Fibroblast of lung (primary cell): ENCODE measurements around the gene CASKIN1. TPM values are rescaled to one million over a fixed set of nuclear protein-coding genes. Genes with fewer than 3 reads are reported as not detected.

Experiments
- DNase-seq, 2 donors: peaks; one replicate each; pipeline versions ENCODE4 v3.0.0 to v3.0.0-alpha.2; 2010; ENCODE audit warnings: low read depth in 2 of 2
- H2AFZ ChIP-seq: 2 replicates; pipeline ENCODE4 v1.5.1; 2012; ENCODE audit warnings: low read length, control low read depth, inconsistent platforms
- H3K27ac ChIP-seq: 2 replicates; pipeline ENCODE4 v1.5.1; 2011; ENCODE audit warnings: low read length, control low read depth; ENCODE audit not compliant: insufficient read depth
- H3K27me3 ChIP-seq: 2 replicates; pipeline ENCODE4 v1.5.1; 2011; ENCODE audit warnings: mild to moderate bottlenecking, low read length; ENCODE audit not compliant: control insufficient read depth, insufficient read depth
- H3K36me3 ChIP-seq: 2 replicates; pipeline ENCODE4 v1.5.1; 2011; ENCODE audit warnings: low read length; ENCODE audit not compliant: control insufficient read depth, insufficient read depth
- H3K4me1 ChIP-seq: 2 replicates; pipeline ENCODE4 v1.5.1; 2011; ENCODE audit warnings: low read length; ENCODE audit not compliant: control insufficient read depth, insufficient read depth; ENCODE audit errors: extremely low read depth
- H3K4me2 ChIP-seq: 2 replicates; pipeline ENCODE4 v1.5.1; 2011; ENCODE audit warnings: low read length, control low read depth; ENCODE audit not compliant: insufficient read depth; ENCODE audit errors: extremely low read depth
- H3K4me3 ChIP-seq, 4 experiments: fragments of 200-600 bp in 1 of 4; sonication (generic) in 1 of 4; replicated peaks in 1 of 4; 2 replicates each; pipeline ENCODE4 v1.5.1; 2011 to 2016; ENCODE audit warnings: low read length in 4 of 4, low read depth in 3 of 4, mild to moderate bottlenecking in 3 of 4, control low read depth in 2 of 4, inconsistent platforms in 1 of 4, mixed read lengths in 1 of 4; ENCODE audit not compliant: insufficient read depth in 1 of 4; ENCODE audit errors: control extremely low read depth in 1 of 4
- H3K79me2 ChIP-seq: 2 replicates; pipeline ENCODE4 v1.5.1; 2012; ENCODE audit warnings: mild to moderate bottlenecking, low read length, inconsistent platforms; ENCODE audit not compliant: control insufficient read depth, insufficient read depth
- H3K9ac ChIP-seq: 2 replicates; pipeline ENCODE4 v1.5.1; 2011; ENCODE audit warnings: mild to moderate bottlenecking, low read length, control low read depth; ENCODE audit not compliant: insufficient read depth
- H3K9me3 ChIP-seq: 2 replicates; pipeline ENCODE4 v1.5.1; 2012; ENCODE audit warnings: low read depth, low read length; ENCODE audit not compliant: control insufficient read depth, insufficient read depth
- H4K20me1 ChIP-seq: 2 replicates; pipeline ENCODE4 v1.5.1; 2011; ENCODE audit warnings: low read length; ENCODE audit not compliant: control insufficient read depth, insufficient read depth; ENCODE audit errors: extremely low read depth
- EZH2 ChIP-seq: IDR thresholded peaks from 2 replicates; pipeline ENCODE4 v1.5.1; 2012; ENCODE audit warnings: low read length, control low read depth, mild to moderate bottlenecking; ENCODE audit errors: missing control alignments
- polyA plus RNA-seq, 2 donors: library from polyadenylated mRNA; depleted of rRNA in 1 of 2; stranded (reverse) in 1 of 2; unstranded in 1 of 2; fragments of >200 nt; gene quantifications; 2 replicates each; pipeline ENCODE4 v1.2.1, GENCODE V29; 2011 to 2012; ENCODE audit warnings: missing spikeins in 1 of 2
- total RNA-seq: library from RNA; depleted of rRNA; stranded (reverse); fragments of >200 nt; gene quantifications from 2 replicates; pipeline ENCODE4 v1.2.1, GENCODE V29; 2014
- TF ChIP-seq, protein P1 (sequence below), 2 donors: IDR thresholded peaks in 1 of 2; conservative IDR thresholded peaks in 1 of 2; 1 replicate in 1 of 2; 2 replicates in 1 of 2; pipeline ENCODE4 v1.5.1; 2011 to 2012; ENCODE audit warnings: low read length in 2 of 2, control low read depth in 1 of 2, inconsistent platforms in 1 of 2, low read depth in 1 of 2, mild to moderate bottlenecking in 1 of 2

The CASKIN1 gene
- total and polyA plus RNA-seq, 2 donors (not counting 1 experiment from before 2014, with no cell fraction given) = 0.01 to 0.17 TPM

- Histone ChIP-seq H2AFZ (no peak overlapping the region), H3K79me2 (peaks cover 67% of the 10 kb centered on the region), H3K4me1 (peaks cover 50% of the 10 kb centered on the region)
These were observed 43.5 kb downstream of the CASKIN1 start for GRCh38 chr16:2152695-2153506.

DNA sequence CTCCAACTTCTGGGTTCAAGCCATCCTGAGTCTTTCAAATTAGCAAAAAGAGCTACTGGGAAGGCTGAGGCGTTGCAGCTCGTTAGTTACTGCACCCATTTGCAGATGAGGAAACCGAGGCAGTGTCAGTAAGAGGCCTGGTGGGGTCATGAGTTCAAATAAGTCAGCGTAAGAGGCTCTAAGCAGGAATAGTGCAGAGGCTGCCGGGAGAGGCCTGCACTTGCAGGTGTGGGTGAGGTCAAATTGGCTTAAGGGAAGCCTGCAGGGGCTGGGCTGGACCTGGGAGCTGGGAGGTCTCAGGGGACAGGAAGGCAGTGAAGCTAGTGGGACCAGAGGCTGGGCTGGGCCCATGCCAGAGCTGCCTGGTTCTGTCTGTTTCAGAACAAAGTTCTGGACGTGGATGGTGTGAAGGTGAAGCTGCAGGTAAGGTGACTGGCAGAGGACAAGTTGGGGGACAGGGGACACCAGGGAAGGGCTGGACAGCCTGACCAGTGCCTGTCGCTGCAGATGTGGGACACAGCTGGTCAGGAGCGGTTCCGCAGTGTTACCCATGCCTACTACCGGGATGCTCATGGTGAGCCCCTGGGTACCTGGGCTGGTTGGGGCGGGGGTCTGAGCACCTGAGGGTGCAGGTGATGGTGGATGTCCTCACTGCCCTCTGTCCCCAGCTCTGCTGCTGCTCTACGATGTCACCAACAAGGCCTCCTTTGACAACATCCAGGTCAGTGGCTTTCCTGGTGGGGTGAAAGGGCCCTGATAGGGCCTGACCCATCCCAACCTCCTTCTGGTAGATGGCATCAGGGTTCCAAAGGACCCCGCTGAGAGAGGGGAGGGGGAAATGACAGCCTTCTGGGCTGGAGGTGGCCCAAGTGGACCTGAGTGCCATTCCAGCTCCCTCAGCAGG lies 45.0 kb downstream of the CASKIN1 start:
- peaks cover 11% of the 10 kb centered on the region for H4K20me1 ChIP-seq
- H3K4me1 ChIP-seq = peaks cover 37% of the 10 kb centered on the region
- H3K4me3 ChIP-seq = peak overlapping the region in 1 of 4 experiments; percentile 3
- peak overlapping the region; percentile 87 for H3K4me2 ChIP-seq
- TF ChIP-seq, protein P1, sequence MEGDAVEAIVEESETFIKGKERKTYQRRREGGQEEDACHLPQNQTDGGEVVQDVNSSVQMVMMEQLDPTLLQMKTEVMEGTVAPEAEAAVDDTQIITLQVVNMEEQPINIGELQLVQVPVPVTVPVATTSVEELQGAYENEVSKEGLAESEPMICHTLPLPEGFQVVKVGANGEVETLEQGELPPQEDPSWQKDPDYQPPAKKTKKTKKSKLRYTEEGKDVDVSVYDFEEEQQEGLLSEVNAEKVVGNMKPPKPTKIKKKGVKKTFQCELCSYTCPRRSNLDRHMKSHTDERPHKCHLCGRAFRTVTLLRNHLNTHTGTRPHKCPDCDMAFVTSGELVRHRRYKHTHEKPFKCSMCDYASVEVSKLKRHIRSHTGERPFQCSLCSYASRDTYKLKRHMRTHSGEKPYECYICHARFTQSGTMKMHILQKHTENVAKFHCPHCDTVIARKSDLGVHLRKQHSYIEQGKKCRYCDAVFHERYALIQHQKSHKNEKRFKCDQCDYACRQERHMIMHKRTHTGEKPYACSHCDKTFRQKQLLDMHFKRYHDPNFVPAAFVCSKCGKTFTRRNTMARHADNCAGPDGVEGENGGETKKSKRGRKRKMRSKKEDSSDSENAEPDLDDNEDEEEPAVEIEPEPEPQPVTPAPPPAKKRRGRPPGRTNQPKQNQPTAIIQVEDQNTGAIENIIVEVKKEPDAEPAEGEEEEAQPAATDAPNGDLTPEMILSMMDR (conservative IDR thresholded peaks at IDR 0.05 in 1 of 2, IDR thresholded peaks at IDR 0.05 in 1 of 2; ENCODE audit: low read depth in 1 of 2, low read length in 2 of 2) = no peak
- TF ChIP-seq EZH2 = no peak
- no peak overlapping the region for H2AFZ ChIP-seq
- no peak for DNase-seq
- H3K9me3 ChIP-seq = no peaks in the 10 kb centered on the region
- H3K36me3 ChIP-seq = peaks cover 23% of the 10 kb centered on the region
- no peak overlapping the region for H3K9ac ChIP-seq
- no peaks in the 10 kb centered on the region for H3K27me3 ChIP-seq
- no peak overlapping the region for H3K27ac ChIP-seq
- H3K79me2 ChIP-seq = peaks cover 52% of the 10 kb centered on the region

More at GRCh38 chr16:2152695-2153506, 43.5 kb downstream of the CASKIN1 start:
- Histone ChIP-seq H3K4me2 (peak overlapping the region; percentile 87), H3K4me3 (peak overlapping the region; percentile 91 to 100 (median 100)), H3K27me3 (no peaks in the 10 kb centered on the region), H3K9ac (peak overlapping the region; percentile 90), H4K20me1 (peaks cover 11% of the 10 kb centered on the region), H3K36me3 (peaks cover 23% of the 10 kb centered on the region), H3K9me3 (no peaks in the 10 kb centered on the region), H3K27ac (peak overlapping the region; percentile 71)
- peak in 1 of 2 donors; percentile 26 for DNase-seq
- TF ChIP-seq, protein P1 (conservative IDR thresholded peaks at IDR 0.05 in 1 of 2, IDR thresholded peaks at IDR 0.05 in 1 of 2; ENCODE audit: low read depth in 1 of 2, low read length in 2 of 2) = no peak
- no peak for TF ChIP-seq EZH2
